Measurements from ENCODE around the gene PFKM. TPM values are rescaled to one million over a fixed set of nuclear protein-coding genes. Genes with fewer than 3 reads are reported as not detected.

Gene PFKM
- total and polyA plus RNA-seq, 9 of the 15 experiments (the other 6 are each of a cell fraction or from before 2014, with no cell fraction given) = 16.5 to 39.9 (median 31.7) TPM

DNA sequence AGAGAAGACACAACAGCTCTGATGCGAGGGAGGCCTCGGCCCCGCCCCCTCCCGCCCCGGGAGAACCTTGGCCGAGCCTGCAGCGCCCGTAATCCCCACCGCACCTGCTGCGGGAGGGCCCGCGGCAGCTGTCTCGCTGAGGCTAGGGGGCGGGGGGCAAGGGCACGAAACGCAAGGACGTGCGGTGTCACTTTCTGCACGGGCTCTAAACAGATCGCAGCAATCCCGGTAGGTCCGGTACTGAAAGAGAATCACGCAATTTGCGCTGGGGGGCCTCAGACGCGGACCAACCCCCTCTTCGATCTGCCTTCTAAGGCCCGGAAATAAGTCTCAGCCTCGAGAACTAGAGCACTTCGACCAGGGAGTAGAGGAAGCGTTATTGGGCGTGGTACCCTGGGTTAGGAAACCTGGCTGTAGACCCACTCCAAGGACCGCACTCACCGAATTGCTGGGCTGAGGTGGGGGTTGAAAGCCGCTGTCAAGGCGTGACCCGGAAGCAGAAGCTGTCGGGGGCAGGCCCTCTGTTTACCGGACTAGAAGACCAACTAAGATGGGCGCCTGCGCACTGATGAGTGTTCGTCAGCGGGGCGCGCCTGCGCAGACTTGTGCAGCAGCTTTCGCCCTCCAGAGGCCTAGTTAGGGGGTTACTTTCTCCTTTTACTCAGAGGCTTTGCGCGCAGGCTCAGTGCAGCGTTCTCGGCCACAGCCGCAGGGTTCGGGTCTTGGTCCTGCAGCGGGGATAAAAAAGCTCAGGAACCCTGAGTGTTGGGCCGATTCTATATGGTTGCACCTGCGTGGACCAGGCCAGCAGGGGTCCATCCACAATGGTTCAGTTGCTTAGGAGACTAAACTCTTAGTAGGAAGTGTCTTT lies 38.1 kb downstream of the PFKM start, which contains the start of gene ASB8 (continued):
- TF ChIP-seq ZNF217 (CRISPR knock-in tag; IDR thresholded peaks at IDR 0.05) = no peak
- no peak for TF ChIP-seq ZNF316 (IDR thresholded peaks at IDR 0.05)
- TF ChIP-seq FOXA1 (IDR thresholded peaks at IDR 0.05; ENCODE audit: borderline replicate concordance) = no peak
- no peak for TF ChIP-seq ZNF431 (CRISPR knock-in tag; IDR thresholded peaks at IDR 0.05)
- no peak for TF ChIP-seq SNIP1 (IDR thresholded peaks at IDR 0.05; ENCODE audit: low read depth)
- no peak for TF ChIP-seq JUN (IDR thresholded peaks at IDR 0.05; ENCODE audit: borderline replicate concordance, low read depth, low read length)
- no peak for TF ChIP-seq JUN (CRISPR knock-in tag; IDR thresholded peaks at IDR 0.05; ENCODE audit: borderline replicate concordance)
- no peak for TF ChIP-seq TGIF2 (CRISPR knock-in tag; IDR thresholded peaks at IDR 0.05)
- TF ChIP-seq, protein P1, sequence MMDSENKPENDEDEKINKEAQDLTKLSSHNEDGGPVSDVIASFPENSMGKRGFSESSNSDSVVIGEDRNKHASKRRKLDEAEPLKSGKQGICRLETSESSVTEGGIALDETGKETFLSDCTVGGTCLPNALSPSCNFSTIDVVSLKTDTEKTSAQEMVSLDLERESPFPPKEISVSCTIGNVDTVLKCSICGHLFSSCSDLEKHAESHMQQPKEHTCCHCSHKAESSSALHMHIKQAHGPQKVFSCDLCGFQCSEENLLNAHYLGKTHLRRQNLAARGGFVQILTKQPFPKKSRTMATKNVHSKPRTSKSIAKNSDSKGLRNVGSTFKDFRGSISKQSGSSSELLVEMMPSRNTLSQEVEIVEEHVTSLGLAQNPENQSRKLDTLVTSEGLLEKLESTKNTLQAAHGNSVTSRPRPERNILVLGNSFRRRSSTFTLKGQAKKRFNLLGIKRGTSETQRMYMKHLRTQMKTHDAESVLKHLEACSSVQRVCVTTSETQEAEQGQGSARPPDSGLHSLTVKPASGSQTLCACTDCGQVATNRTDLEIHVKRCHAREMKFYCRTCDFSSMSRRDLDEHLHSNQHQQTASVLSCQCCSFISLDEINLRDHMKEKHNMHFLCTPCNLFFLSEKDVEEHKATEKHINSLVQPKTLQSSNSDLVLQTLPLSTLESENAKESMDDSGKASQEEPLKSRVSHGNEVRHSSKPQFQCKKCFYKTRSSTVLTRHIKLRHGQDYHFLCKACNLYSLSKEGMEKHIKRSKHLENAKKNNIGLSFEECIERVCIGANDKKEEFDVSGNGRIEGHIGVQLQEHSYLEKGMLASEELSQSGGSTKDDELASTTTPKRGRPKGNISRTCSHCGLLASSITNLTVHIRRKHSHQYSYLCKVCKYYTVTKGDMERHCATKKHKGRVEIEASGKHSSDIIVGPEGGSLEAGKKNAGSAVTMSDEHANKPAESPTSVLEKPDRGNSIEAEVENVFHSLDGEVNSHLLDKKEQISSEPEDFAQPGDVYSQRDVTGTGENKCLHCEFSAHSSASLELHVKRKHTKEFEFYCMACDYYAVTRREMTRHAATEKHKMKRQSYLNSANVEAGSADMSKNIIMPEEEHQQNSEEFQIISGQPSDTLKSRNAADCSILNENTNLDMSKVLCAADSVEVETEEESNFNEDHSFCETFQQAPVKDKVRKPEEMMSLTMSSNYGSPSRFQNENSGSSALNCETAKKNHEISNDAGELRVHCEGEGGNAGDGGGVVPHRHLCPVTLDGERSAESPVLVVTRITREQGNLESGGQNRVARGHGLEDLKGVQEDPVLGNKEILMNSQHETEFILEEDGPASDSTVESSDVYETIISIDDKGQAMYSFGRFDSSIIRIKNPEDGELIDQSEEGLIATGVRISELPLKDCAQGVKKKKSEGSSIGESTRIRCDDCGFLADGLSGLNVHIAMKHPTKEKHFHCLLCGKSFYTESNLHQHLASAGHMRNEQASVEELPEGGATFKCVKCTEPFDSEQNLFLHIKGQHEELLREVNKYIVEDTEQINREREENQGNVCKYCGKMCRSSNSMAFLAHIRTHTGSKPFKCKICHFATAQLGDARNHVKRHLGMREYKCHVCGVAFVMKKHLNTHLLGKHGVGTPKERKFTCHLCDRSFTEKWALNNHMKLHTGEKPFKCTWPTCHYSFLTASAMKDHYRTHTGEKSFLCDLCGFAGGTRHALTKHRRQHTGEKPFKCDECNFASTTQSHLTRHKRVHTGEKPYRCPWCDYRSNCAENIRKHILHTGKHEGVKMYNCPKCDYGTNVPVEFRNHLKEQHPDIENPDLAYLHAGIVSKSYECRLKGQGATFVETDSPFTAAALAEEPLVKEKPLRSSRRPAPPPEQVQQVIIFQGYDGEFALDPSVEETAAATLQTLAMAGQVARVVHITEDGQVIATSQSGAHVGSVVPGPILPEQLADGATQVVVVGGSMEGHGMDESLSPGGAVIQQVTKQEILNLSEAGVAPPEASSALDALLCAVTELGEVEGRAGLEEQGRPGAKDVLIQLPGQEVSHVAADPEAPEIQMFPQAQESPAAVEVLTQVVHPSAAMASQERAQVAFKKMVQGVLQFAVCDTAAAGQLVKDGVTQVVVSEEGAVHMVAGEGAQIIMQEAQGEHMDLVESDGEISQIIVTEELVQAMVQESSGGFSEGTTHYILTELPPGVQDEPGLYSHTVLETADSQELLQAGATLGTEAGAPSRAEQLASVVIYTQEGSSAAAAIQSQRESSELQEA (IDR thresholded peaks at IDR 0.05; ENCODE audit: low read depth) = no peak
- TF ChIP-seq, protein P2, sequence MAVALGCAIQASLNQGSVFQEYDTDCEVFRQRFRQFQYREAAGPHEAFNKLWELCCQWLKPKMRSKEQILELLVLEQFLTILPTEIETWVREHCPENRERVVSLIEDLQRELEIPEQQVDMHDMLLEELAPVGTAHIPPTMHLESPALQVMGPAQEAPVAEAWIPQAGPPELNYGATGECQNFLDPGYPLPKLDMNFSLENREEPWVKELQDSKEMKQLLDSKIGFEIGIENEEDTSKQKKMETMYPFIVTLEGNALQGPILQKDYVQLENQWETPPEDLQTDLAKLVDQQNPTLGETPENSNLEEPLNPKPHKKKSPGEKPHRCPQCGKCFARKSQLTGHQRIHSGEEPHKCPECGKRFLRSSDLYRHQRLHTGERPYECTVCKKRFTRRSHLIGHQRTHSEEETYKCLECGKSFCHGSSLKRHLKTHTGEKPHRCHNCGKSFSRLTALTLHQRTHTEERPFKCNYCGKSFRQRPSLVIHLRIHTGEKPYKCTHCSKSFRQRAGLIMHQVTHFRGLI (CRISPR knock-in tag; IDR thresholded peaks at IDR 0.05) = no peak
- TF ChIP-seq, protein P3, sequence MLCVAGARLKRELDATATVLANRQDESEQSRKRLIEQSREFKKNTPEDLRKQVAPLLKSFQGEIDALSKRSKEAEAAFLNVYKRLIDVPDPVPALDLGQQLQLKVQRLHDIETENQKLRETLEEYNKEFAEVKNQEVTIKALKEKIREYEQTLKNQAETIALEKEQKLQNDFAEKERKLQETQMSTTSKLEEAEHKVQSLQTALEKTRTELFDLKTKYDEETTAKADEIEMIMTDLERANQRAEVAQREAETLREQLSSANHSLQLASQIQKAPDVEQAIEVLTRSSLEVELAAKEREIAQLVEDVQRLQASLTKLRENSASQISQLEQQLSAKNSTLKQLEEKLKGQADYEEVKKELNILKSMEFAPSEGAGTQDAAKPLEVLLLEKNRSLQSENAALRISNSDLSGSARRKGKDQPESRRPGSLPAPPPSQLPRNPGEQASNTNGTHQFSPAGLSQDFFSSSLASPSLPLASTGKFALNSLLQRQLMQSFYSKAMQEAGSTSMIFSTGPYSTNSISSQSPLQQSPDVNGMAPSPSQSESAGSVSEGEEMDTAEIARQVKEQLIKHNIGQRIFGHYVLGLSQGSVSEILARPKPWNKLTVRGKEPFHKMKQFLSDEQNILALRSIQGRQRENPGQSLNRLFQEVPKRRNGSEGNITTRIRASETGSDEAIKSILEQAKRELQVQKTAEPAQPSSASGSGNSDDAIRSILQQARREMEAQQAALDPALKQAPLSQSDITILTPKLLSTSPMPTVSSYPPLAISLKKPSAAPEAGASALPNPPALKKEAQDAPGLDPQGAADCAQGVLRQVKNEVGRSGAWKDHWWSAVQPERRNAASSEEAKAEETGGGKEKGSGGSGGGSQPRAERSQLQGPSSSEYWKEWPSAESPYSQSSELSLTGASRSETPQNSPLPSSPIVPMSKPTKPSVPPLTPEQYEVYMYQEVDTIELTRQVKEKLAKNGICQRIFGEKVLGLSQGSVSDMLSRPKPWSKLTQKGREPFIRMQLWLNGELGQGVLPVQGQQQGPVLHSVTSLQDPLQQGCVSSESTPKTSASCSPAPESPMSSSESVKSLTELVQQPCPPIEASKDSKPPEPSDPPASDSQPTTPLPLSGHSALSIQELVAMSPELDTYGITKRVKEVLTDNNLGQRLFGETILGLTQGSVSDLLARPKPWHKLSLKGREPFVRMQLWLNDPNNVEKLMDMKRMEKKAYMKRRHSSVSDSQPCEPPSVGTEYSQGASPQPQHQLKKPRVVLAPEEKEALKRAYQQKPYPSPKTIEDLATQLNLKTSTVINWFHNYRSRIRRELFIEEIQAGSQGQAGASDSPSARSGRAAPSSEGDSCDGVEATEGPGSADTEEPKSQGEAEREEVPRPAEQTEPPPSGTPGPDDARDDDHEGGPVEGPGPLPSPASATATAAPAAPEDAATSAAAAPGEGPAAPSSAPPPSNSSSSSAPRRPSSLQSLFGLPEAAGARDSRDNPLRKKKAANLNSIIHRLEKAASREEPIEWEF (CRISPR knock-in tag; IDR thresholded peaks at IDR 0.05) = no peak
